T1000 (cell line): Measurements from ENCODE around the gene SAP30.

Experiments
- DNase-seq: peaks from one replicate; lab custom pipeline; 2025; ENCODE audit warnings: mixed read lengths; lab: John Stamatoyannopoulos, UW

Gene SAP30

GRCh38 chr4:173370477-173371291, at the start of gene SAP30:
Gene SAP30, plus strand, starts transcription at chr4:173370954. Its CDS starts 229 bp downstream, at chr4:173371183.
- peak; percentile 91 for DNase-seq

GRCh38 chr4:173325007-173325736, 45.6 kb upstream of the SAP30 start:
- DNase-seq, result no peak

DNA sequence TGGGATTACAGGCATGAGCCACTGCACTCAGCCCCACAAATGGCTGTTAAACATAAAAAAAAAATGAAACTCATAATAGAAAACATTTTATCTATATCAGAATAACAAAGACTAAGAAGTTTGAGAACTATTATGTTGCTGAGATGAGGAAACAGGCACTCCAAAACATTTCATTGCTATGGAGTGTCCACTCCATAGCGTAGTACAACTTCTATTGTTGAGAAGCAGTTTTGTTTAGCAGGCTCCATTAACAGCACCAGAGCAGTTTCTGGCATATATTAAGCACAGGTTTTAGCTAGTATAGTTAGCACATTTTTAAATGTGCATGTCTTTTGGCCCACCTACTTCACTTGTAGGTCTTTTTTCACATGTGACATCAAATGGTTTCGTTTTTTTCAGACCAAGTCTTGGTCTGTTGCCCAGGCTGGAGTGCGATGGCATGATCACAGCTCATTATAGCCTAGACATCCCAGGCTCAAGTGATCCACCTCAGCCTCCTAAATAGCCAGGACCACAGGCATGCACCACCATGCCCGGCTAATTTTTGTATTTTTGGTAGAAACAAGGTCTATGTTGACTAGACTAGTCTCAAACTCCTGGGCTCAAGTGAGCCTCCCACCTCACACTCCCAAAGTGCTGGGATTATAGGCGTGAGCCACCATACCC, 42.4 kb upstream of the SAP30 start:
- no peak for DNase-seq

DNA sequence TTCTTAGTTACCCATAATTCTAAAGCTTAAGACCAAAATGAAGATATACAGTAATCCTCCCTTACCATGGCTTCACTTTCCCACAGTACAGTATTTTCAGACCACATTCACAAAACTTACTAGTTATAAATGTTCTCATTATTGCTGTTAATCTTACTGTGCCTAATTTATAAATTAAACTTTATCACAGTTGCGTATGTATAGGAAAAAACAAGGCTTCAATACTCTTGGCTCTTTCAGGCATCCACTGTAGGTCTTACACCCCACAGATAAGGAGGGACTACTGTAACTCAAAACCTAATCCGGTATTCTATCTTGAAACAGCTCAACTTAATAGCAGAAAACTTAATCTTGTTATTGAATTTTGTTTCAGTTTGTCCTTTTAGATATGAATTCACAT, 40.2 kb upstream of the SAP30 start:
- DNase-seq, result no peak

- DNase-seq, result no peak
Measured at GRCh38 chr4:173332021-173332487, 38.7 kb upstream of the SAP30 start.

DNA sequence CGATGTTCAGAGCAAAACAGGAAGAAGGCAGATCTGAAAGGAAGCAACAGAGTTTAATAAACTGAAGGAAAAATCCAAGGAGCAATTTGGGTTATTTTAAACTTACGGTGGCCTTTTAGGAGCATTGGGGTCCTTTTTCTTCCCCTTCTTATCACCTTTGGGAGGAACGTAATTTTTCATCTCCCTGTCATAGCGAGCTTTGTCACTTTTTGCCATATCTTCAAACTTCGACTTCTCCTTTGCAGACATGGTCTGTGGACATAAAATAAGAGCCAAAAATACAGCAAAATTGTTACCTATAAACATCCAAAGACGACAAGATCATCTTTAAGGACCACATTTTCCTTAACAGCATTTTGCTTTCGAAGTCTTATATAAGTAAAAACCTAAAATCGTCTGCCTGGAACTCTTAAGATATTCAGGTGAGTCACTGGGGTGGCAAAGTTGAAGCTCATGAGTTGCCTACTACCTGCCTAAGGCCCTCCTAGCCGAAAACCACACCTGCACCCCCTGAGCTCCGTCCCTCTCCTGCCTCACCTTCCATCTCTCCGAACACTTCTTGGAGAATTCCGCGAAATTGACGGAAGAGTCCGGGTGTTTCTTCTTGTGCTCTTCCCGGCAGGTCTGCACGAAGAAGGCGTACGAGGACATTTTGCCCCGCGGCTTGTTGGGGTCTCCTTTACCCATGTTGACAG, 37.6 kb upstream of the SAP30 start:
- no peak for DNase-seq

DNA sequence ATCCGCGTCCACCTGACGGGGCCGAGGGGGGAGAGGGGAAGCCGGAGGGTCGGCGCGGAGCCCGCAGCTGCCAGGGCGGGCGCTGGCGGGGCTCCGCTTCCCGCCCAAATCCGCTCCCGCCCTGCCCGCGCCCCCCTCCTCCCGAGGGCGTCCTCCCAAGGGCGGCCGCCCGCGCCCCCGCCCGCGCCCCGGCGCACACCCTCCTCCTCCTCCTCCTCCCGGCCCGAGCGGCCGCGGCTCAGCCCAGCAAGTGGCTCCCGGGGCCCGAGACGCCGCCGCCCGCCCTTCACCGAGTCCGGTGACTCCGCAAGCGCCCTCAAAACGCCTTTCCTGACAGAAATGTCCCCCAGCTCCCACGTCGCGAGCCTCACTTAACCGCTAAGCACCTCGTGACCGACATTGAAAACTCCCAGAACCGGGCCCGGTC, 37.1 kb upstream of the SAP30 start:
- no peak for DNase-seq

- peak; percentile 96 for DNase-seq
Measured at GRCh38 chr4:173334085-173334890, 36.5 kb upstream of the SAP30 start, which contains the start of gene HMGB2. Gene HMGB2, minus strand, starts transcription at chr4:173334358. Its CDS starts 709 bp downstream, at chr4:173333649.

DNA sequence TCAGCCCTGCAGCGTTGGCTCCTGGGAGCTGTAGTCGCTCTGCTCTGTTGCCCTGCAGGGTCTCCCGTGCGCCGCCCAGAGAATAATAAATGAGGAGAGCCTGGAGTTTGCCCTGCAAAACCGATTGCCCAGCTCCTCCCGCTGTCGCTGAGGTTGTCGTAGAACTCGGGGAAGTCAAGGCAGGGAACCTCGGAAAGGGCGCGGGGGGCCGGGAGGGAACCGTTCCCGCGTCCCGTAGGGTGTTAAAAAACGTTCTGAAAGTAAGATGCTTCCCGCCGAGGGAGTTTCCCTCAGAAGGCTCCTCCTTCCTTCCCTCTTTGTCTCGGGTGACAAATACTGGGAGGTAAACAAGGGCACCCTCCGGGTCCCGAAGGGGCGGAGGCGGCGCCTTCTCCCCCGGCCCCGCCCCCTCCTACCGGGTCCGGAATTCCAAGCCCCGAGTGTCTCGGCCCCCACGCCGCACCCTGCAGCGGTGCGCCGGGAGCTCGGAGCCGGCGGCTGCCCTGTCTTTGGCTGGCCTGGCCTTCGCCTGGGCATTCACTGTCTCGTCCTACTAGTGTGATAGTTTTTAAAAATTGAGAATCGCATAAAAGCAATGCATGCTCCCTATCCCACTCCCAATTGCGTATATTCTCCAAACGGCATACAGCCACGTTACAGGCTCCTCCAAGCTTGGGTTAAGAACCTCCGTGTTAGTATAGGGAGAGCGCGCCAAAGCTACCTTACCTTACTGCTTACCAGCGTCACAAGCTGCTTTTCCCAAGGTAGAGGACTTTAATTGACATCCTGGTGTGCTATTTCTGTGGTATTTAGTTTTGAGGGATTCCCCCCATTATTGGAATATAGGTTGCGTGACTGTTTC, 35.6 kb upstream of the SAP30 start:
- peak; percentile 60 for DNase-seq

GRCh38 chr4:173337463-173337862, 33.3 kb upstream of the SAP30 start:
- DNase-seq, result no peak

DNA sequence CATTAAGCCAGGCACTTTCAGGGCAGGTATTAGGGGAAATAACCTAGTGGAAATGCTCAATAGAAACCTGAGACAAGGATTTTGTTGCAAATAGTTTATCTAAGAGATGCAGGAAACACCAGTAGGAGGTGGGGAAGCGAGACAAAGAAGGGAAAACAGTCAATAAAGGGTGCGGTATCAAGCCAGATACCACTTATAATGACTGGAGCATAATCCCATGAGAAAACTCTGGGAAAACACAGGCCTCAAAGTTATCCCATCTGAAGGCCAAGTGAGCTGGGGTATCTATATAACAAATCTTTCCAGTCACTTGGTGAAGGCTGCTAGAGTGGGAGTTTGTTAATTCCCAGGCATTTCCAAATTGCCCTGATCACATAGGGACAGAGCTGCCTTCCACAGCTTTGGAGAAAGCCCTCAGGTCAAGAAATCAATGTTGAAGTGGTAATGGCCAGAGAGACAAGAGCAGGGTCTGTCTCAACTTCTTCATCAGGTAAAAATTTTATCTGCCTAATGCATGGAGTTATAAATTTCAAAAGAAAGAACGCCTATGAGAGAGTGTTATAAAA, 26.8 kb upstream of the SAP30 start:
- no peak for DNase-seq

DNA sequence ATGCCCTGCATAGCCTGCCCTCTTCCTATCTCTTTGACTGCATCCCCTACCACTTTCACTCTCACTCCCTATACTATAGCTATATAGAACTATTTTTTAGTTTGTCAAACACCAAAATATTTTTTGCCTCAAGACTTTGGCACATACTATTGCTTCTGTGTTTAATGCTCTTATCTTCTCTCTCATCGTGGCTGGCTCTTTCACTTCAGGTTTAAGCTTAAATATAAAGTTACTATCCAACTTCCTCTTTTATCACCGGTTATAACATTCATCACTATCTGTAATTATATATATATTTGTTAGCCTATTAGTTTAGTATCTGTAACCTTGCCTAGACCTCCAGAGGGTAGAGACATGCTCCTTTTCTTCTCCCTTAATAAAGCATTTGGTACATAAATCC, 25.1 kb upstream of the SAP30 start:
- DNase-seq, result no peak

DNA sequence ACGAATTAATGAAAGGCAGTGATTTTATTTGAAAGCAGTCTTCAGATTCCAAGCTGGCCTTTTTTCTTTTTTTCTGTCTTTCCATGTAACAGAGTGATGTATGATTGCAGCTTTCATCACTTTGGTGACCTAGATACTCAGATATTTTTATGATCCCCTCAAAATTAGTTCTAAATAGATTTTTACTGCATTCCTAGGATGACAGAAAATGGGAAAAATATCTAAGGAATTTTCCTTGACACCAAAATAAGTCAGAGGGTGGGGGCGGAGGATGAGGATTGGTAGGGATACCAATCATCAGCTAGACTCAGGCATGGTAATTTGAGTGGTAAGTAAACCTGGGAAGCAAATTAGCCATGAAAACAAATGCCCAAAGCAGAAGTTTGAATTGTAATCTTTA, 24.7 kb upstream of the SAP30 start:
- DNase-seq, result no peak

- no peak for DNase-seq
Measured at GRCh38 chr4:173347467-173347866, 23.3 kb upstream of the SAP30 start.

- DNase-seq, result no peak
Measured at GRCh38 chr4:173357939-173358338, 12.8 kb upstream of the SAP30 start.

DNA sequence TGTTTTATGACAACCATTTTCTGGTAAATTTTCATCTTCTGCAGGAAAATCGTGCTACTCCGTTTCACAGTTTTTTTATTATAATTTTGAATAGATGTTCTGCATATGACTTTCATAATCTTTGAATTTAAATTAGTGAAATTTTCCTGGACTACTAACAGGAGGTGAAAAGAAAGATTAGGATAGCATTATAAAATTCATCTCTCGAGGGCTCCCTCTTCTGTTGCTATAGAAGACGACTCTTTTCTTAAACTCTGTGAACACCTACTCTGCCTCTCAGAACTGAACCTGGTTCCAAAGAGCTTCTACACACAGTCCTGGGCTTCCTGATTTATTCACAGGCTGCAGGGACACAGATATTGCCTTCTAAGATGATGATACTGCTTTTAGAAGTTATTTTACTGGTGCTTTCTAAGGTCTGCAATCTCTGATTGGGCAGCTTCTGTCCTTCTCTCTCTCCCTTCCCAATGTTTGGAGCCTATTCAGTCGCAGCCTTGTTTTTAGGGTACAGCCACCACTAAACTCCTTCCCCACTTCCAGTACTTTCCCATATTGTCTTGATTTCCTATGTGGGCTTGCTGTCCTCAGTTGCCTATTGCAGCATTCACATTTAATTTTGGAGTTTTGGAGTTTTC, 10.1 kb upstream of the SAP30 start:
- no peak for DNase-seq

GRCh38 chr4:173362666-173363065, 8.1 kb upstream of the SAP30 start:
- no peak for DNase-seq

DNA sequence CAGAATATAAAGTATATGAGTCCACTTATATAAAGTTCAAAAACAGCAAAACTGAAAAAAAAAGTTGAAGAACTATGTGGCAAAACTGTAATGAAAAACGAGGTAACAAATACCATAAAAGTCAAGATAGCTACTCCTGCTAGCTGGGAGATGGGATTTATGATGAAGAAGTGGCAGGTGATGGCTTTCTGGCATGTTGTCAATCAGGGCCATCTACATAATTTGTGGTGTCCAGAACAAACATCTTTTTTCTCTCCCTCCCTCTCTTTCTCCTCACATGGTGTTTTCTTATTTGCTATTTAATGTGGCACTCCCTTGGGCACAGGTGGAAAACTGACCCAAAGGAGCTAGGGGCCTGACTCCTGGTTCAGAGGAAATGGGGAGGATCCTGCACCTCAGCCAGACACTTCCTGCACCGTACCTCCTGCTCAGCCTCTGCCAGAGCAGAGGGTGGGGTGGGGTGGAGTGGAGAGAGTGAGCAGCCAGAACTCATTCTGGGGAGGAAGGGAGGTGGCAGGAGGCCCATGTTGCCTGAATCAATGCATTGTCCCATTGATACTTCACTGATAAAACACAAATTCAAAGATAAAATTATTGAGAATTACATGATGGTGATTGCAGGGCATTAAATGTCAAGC, 5.3 kb upstream of the SAP30 start:
- DNase-seq, result no peak

DNA sequence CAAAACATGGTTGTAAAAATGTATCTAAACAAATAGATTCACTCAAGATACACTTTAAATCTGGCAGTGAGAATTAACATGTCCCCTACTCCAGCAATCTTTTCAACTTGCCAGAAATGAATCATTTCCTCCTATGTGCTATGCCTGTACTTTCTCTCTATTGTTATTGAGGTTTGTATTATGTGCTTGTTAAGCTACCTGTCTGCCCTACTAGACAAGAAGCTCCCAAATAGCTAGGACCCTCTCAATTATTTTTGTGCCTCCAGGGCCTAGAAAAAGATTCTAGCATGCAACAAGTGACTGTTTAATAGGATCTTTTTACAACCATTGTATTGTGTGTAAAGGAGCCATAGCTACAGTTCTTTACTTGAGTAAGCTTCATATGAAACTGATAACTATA, 3.5 kb upstream of the SAP30 start:
- no peak for DNase-seq
